ENCODE results near the gene CST11.
"Not testable (repeated sequence)": the region's sequence is repeated elsewhere in the genome, so short reads cannot be mapped to it uniquely, and the experiment has no call there.

The CST11 gene

GRCh38 chr20:23452776-23453175 lies at the start of gene CST11:
Gene CST11 (minus strand): TSS chr20:23452876. CDS start chr20:23452811, 65 bp downstream.
- no peak for DNase-seq

- no peak for DNase-seq
These were observed 49.2 kb upstream of the CST11 start for GRCh38 chr20:23501926-23502325.

- DNase-seq: no peak
These were observed 44.9 kb upstream of the CST11 start for GRCh38 chr20:23497536-23497935.

GRCh38 chr20:23493172-23493772 lies 40.6 kb upstream of the CST11 start:
- DNase-seq: no peak

- DNase-seq: no peak
These were observed 39.6 kb upstream of the CST11 start for GRCh38 chr20:23492292-23492691.

- no peak for DNase-seq
These were observed 38.1 kb upstream of the CST11 start, which contains the start of gene CST8 for GRCh38 chr20:23490817-23491216. Gene CST8 (plus strand): TSS chr20:23491117. CDS start chr20:23491668, 551 bp downstream.

GRCh38 chr20:23488996-23489395 lies 36.3 kb upstream of the CST11 start:
- DNase-seq: no peak

GRCh38 chr20:23488470-23488869 lies 35.8 kb upstream of the CST11 start:
- DNase-seq: no peak

- DNase-seq: no peak
These were observed 31.4 kb upstream of the CST11 start for GRCh38 chr20:23484081-23484480.

- DNase-seq: no peak
These were observed 29.5 kb upstream of the CST11 start for GRCh38 chr20:23482138-23482537.

- no peak for DNase-seq
These were observed 26.4 kb upstream of the CST11 start for GRCh38 chr20:23479043-23479442.

- DNase-seq: no peak
These were observed 24.5 kb upstream of the CST11 start for GRCh38 chr20:23477223-23477622.

GRCh38 chr20:23476015-23476754 lies 23.5 kb upstream of the CST11 start:
- no peak for DNase-seq

- DNase-seq: no peak
These were observed 22.7 kb upstream of the CST11 start for GRCh38 chr20:23475395-23475794.

- DNase-seq: not testable (repeated sequence)
These were observed 20.6 kb upstream of the CST11 start for GRCh38 chr20:23473293-23473692.

- not testable (repeated sequence) for DNase-seq
These were observed 19.6 kb upstream of the CST11 start for GRCh38 chr20:23472306-23472705.

GRCh38 chr20:23466961-23467360 lies 14.3 kb upstream of the CST11 start:
- not testable (repeated sequence) for DNase-seq

- DNase-seq: no peak
These were observed 8.5 kb upstream of the CST11 start for GRCh38 chr20:23461180-23461579.

- DNase-seq: no peak
These were observed 6.9 kb upstream of the CST11 start for GRCh38 chr20:23459461-23460150.

GRCh38 chr20:23456873-23457272 lies 4.2 kb upstream of the CST11 start:
- no peak for DNase-seq

- no peak for DNase-seq
These were observed 3.7 kb upstream of the CST11 start for GRCh38 chr20:23456409-23456808.

- no peak for DNase-seq
These were observed 3.0 kb upstream of the CST11 start for GRCh38 chr20:23455639-23456038.

- DNase-seq: no peak
These were observed 2.1 kb upstream of the CST11 start for GRCh38 chr20:23454816-23455215.

All from HCEC 1CT (cell line).